ENCODE data around the gene FGF19.

DNA sequence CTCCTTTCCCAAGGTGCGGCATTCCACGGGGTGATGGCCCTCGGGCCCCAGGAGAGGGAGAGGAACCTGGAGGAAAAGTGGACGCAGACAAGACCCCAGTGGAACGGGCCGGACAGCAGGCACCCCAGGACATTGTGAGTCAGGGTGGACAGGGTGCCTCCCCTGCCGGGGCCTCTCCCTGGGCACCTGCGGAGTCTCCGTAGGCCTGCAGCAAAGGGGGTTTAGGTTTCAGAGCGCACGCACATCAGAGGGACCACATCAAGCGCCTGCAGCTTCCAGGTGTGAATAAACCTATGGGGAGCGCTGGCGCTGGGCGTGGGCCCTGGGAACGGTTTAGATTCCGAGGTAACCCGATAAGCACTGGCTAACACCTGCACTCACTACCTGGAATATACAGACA is 22.7 kb upstream of the FGF19 start:
- TF ChIP-seq, protein P1, sequence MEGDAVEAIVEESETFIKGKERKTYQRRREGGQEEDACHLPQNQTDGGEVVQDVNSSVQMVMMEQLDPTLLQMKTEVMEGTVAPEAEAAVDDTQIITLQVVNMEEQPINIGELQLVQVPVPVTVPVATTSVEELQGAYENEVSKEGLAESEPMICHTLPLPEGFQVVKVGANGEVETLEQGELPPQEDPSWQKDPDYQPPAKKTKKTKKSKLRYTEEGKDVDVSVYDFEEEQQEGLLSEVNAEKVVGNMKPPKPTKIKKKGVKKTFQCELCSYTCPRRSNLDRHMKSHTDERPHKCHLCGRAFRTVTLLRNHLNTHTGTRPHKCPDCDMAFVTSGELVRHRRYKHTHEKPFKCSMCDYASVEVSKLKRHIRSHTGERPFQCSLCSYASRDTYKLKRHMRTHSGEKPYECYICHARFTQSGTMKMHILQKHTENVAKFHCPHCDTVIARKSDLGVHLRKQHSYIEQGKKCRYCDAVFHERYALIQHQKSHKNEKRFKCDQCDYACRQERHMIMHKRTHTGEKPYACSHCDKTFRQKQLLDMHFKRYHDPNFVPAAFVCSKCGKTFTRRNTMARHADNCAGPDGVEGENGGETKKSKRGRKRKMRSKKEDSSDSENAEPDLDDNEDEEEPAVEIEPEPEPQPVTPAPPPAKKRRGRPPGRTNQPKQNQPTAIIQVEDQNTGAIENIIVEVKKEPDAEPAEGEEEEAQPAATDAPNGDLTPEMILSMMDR (conservative IDR thresholded peaks at IDR 0.05; ENCODE audit: low read length) = no peak
- TF ChIP-seq EZH2phosphoT487 (IDR thresholded peaks at IDR 0.05; ENCODE audit: borderline replicate concordance, low read depth, low read length) = no peak

All from OCI-LY7 (cell line).